Measurements from ENCODE around the gene CIC.

Gene CIC

DNA sequence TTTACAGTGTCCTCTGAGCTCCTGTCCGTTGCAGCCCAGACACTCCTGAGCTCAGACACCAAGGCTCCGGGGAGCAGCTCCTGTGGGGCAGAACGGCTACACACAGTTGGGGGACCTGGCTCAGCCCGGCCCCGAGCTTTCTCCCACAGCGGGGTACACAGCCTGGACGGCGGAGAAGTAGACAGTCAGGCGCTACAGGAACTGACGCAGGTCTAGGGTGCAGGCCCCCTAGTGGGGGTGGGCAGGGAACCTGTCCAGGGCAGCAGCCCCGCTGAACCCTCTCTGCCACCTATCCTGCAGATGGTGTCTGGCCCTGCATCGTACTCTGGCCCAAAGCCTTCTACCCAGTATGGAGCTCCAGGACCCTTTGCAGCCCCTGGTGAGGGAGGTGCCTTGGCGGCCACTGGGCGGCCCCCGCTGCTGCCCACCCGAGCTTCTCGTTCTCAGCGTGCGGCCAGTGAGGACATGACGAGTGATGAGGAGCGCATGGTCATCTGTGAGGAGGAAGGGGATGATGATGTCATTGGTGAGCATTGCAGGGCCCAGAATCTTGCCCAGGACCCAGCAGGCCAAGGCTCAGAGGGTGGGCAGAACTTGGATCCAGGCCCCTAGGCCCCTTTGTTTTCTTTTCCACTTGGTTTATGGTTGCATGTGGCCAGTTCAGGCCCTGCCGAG, 20.0 kb downstream of the CIC start:
- DNase-seq (ENCODE audit: insufficient read length, low spot score) (no peak), FAIRE-seq (no peak)
- TF ChIP-seq POLR2A (IDR thresholded peaks at IDR 0.05; ENCODE audit: low read depth, low read length) = no peak

GRCh38 chr19:42289556-42290041, 20.5 kb downstream of the CIC start:
- FAIRE-seq (no peak), DNase-seq (ENCODE audit: insufficient read length, low spot score) (no peak)
- no peak for TF ChIP-seq POLR2A (IDR thresholded peaks at IDR 0.05; ENCODE audit: low read depth, low read length)

DNA sequence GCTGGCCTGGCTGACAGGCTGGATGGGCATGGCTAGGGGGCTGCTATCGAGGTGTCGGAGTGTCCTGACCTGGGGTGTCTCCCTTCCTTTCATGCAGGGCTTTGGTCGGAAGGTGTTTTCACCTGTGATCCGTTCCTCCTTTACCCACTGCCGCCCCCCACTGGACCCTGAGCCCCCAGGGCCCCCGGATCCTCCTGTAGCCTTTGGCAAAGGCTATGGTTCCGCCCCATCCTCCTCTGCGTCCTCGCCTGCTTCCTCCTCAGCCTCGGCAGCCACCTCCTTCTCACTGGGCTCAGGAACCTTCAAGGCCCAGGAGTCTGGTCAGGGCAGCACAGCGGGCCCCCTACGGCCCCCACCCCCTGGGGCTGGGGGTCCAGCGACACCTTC, 21.1 kb downstream of the CIC start:
- DNase-seq (ENCODE audit: insufficient read length, low spot score) (no peak), FAIRE-seq (no peak)
- TF ChIP-seq POLR2A (IDR thresholded peaks at IDR 0.05; ENCODE audit: low read depth, low read length) = no peak

DNA sequence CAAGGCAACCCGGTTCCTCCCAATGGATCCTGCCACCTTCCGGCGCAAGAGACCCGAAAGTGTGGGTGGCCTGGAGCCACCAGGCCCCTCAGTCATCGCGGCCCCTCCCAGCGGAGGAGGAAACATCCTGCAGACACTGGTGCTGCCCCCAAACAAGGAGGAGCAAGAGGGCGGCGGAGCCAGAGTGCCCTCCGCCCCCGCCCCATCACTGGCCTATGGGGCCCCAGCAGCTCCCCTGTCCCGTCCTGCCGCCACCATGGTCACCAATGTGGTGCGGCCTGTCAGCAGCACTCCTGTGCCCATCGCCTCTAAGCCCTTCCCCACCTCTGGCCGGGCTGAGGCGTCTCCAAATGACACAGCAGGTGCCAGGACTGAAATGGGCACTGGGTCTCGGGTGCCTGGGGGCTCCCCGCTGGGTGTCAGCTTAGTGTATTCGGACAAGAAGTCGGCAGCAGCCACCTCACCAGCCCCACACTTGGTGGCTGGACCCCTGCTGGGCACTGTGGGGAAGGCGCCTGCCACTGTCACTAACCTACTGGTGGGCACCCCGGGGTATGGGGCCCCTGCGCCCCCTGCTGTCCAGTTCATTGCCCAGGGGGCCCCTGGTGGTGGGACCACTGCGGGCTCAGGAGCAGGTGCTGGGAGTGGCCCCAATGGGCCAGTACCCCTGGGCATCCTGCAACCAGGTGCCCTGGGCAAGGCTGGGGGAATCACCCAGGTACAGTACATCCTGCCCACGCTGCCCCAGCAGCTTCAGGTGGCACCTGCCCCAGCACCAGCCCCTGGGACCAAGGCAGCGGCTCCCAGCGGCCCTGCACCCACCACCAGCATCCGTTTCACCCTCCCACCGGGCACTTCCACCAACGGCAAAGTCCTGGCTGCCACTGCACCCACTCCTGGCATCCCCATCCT, 21.7 kb downstream of the CIC start:
- DNase-seq (ENCODE audit: insufficient read length, low spot score) (no peak), FAIRE-seq (no peak)
- TF ChIP-seq POLR2A (IDR thresholded peaks at IDR 0.05; ENCODE audit: low read depth, low read length) = no peak

DNA sequence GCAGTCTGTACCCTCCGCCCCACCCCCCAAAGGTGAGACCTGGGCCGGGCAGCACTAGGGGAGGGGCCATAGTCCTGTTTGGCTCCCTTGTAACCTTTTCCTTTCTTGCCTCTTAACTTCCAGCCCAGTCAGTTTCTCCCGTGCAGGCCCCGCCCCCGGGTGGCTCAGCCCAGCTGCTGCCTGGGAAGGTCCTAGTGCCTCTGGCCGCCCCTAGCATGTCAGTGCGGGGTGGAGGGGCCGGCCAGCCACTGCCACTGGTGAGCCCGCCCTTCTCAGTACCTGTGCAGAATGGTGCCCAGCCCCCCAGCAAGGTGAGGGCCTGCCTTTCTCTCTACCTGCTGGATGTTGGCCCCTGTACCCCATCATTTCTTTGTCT, 22.4 kb downstream of the CIC start:
- no peak for TF ChIP-seq POLR2A (IDR thresholded peaks at IDR 0.05; ENCODE audit: low read depth, low read length)
- FAIRE-seq (no peak), DNase-seq (ENCODE audit: insufficient read length, low spot score) (no peak)

- FAIRE-seq (no peak), DNase-seq (ENCODE audit: insufficient read length, low spot score) (no peak)
- no peak for TF ChIP-seq POLR2A (IDR thresholded peaks at IDR 0.05; ENCODE audit: low read depth, low read length)
Observed at GRCh38 chr19:42292042-42292960, 23.2 kb downstream of the CIC start.

- FAIRE-seq = no peak
- DNase-seq (ENCODE audit: insufficient read length, low spot score) = no peak
- TF ChIP-seq POLR2A (IDR thresholded peaks at IDR 0.05; ENCODE audit: low read depth, low read length) = no peak
Observed at GRCh38 chr19:42292963-42293362, 23.9 kb downstream of the CIC start.

DNA sequence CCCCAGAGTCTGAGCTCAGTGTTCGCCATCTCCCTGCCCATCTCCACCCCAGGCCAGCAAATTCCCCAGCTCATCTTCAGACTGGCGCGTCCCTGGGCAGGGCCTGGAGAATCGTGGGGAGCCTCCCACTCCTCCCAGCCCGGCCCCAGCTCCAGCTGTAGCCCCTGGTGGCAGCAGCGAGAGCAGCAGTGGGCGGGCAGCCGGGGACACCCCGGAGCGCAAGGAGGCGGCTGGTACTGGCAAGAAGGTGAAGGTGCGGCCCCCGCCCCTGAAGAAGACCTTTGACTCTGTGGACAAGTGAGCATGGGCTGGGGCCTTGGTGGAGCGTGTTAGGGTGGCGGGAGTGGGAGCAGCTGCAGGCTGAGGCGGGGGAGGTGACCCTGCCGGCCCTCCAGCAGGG, 24.5 kb downstream of the CIC start:
- FAIRE-seq = no peak
- DNase-seq (ENCODE audit: insufficient read length, low spot score) = no peak
- no peak for TF ChIP-seq POLR2A (IDR thresholded peaks at IDR 0.05; ENCODE audit: low read depth, low read length)

- no peak for TF ChIP-seq POLR2A (IDR thresholded peaks at IDR 0.05; ENCODE audit: low read depth, low read length)
- DNase-seq (ENCODE audit: insufficient read length, low spot score) = no peak
- no peak for FAIRE-seq
Observed at GRCh38 chr19:42293948-42294347, 24.9 kb downstream of the CIC start.

DNA sequence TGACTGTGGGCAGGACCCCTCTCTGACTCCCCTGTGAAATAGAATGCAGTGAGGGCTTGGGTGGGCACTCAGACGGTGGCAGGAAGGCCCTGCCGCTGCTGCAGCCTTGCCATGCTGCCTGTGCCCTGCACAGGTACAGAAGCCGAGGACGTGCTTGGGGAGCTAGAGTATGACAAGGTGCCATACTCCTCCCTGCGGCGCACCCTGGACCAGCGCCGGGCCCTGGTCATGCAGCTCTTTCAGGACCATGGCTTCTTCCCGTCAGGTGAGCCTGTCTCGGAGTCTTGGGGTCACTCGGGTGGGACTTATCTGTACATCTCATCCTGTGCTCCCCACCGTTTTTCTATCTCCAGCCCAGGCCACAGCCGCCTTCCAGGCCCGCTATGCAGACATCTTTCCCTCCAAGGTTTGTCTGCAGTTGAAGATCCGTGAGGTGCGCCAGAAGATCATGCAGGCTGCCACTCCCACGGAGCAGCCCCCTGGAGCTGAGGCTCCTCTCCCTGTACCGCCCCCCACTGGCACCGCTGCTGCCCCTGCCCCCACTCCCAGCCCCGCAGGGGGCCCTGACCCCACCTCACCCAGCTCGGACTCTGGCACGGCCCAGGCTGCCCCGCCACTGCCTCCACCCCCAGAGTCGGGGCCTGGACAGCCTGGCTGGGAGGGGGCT, 25.6 kb downstream of the CIC start:
- DNase-seq (ENCODE audit: insufficient read length, low spot score) = no peak
- no peak for TF ChIP-seq POLR2A (IDR thresholded peaks at IDR 0.05; ENCODE audit: low read depth, low read length)
- FAIRE-seq = no peak

DNA sequence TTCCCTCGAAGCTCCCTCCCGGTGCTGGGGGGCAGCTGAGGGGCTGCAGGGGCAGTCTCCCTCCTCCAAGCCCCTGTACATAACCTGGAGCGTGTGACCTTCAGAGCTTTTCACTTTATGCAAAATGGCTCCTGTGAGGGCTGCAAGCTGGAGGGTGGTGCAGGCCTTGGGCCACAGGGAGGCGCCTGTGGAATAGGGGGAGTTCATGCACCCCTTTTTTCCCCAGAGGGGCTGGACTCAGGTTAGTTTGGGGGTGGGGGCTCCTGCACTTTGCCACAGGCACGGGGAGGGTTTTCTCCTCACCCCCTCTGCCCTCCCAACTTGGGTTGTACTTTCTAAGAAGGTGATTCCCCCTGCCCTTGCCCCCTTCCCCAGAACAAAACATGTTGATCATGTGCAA, 26.3 kb downstream of the CIC start:
- FAIRE-seq = no peak
- no peak for DNase-seq (ENCODE audit: insufficient read length, low spot score)
- TF ChIP-seq POLR2A (IDR thresholded peaks at IDR 0.05; ENCODE audit: low read depth, low read length) = no peak

DNA sequence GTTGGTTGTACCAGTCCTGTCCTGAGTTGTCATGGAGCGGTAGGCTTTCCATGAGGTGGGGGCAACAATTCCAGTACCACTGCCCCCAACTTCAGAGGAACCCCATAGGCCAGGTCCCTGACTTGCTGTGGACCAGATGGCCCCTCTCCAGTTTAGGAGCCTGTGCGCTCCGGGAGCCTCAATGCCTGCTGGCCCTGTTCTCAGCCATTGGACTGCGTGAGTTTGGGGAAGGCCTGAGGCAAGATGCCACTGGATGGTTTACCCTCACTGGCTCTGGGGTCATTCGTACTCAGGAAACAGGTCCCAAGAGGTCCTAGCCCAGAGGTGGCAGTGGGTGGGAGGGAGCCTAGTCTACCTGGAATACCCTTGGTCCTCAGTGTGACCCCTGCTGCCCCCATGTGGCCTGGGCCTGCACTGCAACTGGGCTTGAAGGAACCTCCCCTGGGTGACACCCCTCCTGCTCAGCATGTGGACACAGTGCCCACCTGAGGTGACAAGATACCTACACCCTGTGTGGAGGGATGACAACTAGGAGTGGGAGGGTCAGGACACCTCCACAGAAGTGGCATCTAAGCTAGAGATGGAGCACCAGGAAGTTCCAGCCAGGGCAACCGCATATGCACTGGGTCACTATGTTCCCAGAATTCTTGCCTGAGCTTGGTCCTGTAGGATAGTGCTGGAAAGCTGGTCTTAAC, 26.9 kb downstream of the CIC start:
- FAIRE-seq (no peak), DNase-seq (ENCODE audit: insufficient read length, low spot score) (peak; percentile 81)
- no peak; the same call in 1 of the 2 replicates for TF ChIP-seq POLR2A (IDR thresholded peaks at IDR 0.05; ENCODE audit: low read depth, low read length)

- FAIRE-seq (no peak), DNase-seq (ENCODE audit: insufficient read length, low spot score) (no peak)
- no peak for TF ChIP-seq POLR2A (IDR thresholded peaks at IDR 0.05; ENCODE audit: low read depth, low read length)
Observed at GRCh38 chr19:42297039-42297438, 28.0 kb downstream of the CIC start.
